ENCODE measurements around the gene CCNA1. TPM values are rescaled to one million over a fixed set of nuclear protein-coding genes. Genes with fewer than 3 reads are reported as not detected.

CCNA1 gene
- total RNA-seq (2022; extraction: Qiagen RNA extraction): 0.29 to 0.59 TPM (median 0.34 TPM) in 5 replicates

DNA sequence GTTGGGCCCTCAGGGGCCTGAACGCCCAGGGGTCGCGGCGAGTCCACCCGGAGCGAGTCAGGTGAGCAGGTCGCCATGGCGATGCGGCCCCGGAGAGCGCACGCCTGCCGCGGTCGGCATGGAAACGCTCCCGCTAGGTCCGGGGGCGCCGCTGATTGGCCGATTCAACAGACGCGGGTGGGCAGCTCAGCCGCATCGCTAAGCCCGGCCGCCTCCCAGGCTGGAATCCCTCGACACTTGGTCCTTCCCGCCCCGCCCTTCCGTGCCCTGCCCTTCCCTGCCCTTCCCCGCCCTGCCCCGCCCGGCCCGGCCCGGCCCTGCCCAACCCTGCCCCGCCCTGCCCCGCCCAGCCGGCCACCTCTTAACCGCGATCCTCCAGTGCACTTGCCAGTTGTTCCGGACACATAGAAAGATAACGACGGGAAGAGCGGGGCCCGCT is at the start of gene CCNA1:
CCNA1 (plus strand) TSS at position 390 of the 439 bp plus-strand sequence. CDS start 562 bp downstream, outside the sequence.

Other genes with a start within 250 kb of the CCNA1 start
- 0.06 TPM in 1 of 5 replicates, not detected in the others for gene SOHLH2, start 217.9 kb upstream of the CCNA1 start, total RNA-seq (2022; extraction: Qiagen RNA extraction)
- gene CCDC169, start 134.7 kb upstream of the CCNA1 start, total RNA-seq (2022; extraction: Qiagen RNA extraction): 0.07 to 0.44 TPM (median 0.29 TPM) in 5 replicates
- gene SPART, start 86.1 kb upstream of the CCNA1 start, total RNA-seq (2022; extraction: Qiagen RNA extraction): 18.3 to 28.8 TPM (median 19.2 TPM) in 5 replicates
- not detected in 5 replicates for gene SERTM1, start 241.5 kb downstream of the CCNA1 start, total RNA-seq (2022; extraction: Qiagen RNA extraction)

Measured in A549 treated with AZD2906 at 1 μM for 4 hours (cell line).